Ramos (cell line): ENCODE measurements around the gene SERINC5.
"Not testable (repeated sequence)": the region's sequence is repeated elsewhere in the genome, so short reads cannot be mapped to it uniquely, and the experiment has no call there.

Source experiments
- in situ Hi-C: fragments of 300-500 bp; cut with MboI; formaldehyde crosslinking; loops from one replicate; pipeline ENCODE4 v1.14.3; 2022; ENCODE audit warnings: low sequenced_read_pairs; ENCODE audit not compliant: unreplicated experiment

Gene SERINC5

DNA sequence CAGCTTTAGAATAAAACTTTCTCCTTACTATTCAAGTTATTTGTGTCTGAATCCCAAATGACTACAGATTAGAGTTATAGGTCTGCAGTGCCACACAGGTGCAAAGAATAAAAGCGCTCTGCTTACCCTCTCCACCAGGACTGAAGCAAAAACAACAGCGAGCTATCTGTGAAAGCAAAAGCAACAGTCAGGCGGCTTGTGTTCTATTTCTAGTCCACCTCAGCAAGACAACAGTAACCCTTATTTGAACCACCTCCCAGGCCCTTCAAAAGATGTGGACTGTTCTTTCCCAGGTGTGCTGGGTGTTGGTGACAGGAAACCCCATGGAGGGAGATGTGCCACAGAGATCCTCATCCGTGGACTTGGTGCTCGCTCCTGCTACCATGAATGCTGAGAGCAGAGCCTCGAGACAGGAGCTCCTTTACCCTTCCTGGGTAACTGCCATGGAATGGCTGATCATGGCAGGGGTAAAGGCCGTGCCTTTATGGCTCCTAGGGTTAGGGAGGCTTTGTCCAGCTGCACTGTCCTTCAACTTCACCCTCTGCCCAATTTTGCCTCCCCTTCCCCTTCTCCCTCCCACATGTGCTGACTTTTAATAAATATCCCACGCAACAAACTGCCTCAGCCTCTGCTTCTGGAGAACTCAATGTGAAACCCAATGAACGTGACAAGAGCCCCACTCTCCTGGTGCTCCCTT is 108.6 kb downstream of the SERINC5 start:
- in situ Hi-C loops = no loop called here

DNA sequence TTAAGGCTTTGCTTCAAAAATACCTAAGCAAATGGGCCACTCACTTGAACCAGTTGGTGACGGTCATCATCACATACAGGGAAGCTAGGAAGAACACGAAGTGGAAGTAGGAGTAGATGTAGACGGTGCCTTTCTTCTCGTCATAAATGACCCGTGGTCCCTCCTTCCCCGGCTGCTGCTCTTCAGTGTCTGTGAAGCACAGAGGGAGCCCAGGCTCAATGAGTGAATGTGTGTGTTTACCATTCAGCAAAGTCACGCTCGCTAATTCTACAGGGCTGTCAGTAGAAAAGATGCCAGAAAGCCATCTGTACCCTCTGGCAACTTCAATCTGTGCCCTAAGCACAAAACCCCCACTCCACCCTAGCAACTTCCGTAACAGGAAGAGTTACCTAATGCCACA is 109.8 kb downstream of the SERINC5 start:
- in situ Hi-C loops = no loop called here

DNA sequence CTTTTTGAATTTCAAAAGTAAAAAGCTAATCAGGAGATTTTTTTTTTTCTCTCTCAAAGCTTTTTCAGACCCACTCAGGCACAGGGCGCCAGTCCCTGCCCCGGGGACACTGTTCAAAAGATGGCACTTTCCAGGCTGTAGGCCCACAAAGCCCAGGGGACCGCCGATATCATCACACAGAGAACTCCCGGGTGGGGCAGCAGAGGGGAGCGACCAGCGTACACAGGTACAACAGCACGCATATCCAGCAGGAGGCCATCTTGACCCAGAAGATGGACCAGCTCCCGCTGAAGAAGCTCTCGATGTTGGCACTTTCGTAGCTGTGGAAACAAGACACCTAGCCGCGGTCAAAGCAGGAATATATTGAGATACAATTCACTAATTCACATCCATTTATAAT is 112.4 kb downstream of the SERINC5 start:
- in situ Hi-C loops = no loop called here

DNA sequence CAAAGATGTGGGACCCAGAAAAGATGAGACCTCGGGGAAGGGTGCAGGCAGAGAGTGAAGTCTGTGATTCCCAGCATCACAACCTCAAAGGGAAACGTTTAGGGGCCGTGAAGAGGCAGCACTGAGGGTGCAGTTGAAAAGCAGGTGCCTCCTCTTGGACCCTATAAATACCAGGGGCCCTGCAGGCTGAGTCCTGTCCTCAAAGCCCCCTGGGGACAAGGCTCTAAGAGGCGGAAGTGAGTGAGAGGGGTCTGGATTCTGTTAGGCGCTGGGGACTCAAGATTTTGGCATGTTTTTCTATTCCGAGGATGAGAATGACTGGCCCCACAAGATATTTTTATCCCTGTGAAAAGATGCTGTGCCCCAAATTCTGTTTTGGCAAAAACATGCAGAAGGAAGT is 112.9 kb downstream of the SERINC5 start:
- in situ Hi-C loops = no loop called here

DNA sequence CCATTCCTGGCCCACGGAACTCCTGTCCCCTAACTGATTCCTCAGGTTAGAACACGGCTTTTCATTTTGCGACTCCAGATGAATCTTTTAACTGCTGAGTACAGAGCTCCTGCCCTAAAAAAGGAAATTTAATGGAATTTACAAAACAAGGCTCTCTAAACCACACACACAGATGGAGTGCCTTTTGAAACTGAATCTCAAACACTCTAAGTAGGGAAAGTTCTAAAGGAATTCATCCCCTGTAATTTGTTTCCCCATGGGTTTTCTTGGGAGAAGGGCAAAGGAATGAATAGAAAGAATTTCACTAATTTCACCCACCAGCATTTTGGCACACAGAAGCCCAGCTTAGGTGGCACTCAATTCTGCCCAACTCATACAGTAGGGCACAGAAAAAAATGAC is 114.2 kb downstream of the SERINC5 start:
- in situ Hi-C loops = no loop called here

DNA sequence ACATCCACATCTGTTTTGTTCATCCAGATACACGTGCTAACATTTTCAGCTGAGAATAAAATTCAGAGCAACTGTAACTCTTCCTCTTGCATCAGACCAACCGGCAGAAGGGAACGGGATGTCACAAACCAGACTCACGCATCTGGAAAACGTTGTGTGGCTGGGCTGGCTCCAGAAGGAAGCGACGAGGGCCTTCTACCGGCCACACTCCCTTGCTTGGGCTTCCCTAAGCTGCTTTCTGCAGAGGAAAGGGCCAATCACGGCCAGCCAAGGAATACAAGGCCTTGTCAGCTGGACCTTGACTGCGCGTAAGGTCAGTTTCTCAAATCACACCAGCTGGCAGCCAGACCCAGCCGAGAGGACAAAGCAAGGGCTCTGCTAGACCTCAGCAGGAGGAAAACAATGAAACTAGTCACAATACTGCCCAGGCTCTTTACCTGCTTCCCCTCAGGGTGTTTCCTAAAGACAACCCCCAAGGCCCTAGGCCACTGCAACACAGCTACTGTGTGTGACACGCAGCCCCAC is 114.6 kb downstream of the SERINC5 start:
- in situ Hi-C loops = no loop called here

DNA sequence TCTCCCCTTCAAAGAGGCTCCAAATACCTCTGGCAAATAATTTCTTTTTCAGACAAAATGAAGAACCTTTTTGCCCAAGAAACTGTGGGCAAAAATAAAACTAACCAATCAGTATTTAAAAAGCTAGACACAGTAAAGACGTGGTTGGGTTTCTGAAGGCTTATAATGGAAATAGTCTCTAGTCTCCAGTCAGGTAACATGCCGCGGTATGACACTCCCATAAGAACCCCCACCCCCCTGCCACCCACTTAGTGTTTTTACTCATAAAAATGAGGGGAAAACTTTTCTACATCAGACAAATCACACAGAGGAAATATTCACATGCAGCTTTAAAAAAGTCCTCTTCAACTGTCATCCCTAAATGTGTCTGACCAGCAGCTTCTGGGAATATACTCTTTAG is 115.4 kb downstream of the SERINC5 start:
- in situ Hi-C loops = no loop called here

DNA sequence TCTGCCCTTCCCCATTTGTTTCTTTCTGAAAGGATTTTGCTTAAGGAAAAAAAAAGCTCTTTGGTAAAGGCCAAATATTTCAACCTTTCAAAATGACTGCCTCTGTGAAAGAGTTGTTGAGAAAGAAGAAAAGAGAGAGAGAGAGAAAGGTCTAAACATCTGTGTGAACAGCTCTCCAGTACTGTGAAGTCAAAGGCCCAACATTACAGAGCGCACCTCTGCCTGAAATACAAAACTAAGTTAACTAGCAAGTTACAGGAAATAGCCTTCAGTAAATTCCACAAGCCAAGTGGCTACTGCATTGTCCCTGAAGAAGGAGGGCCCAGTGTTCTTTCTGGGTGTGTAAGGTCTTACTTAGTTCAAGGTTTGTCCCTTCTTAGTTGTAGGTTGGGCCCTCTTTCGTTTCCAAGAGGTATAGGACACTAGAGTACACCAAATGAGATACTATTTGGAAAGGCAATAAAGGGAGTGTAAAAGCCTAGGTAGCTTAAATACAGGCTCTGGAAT is 116.3 kb downstream of the SERINC5 start:
- in situ Hi-C loops = no loop called here

DNA sequence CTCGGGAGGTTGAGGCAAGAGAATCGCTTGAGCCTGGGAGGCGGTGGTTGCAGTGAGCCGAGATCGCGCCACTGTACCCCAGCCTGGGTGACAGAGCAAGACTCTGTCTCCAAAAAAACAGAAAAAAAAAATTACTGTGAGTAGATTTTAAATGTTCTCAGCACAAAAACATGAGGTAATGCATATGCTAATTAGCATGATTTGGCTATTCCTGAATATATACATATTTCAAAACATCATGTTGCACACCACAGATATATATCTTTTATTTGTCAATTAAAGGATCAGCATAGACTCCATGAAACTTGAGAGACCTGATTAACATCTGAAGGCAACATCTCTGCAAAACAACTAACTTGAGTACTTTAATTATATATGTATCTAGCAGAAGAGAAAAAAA is 117.4 kb downstream of the SERINC5 start:
- in situ Hi-C loops = no loop called here

DNA sequence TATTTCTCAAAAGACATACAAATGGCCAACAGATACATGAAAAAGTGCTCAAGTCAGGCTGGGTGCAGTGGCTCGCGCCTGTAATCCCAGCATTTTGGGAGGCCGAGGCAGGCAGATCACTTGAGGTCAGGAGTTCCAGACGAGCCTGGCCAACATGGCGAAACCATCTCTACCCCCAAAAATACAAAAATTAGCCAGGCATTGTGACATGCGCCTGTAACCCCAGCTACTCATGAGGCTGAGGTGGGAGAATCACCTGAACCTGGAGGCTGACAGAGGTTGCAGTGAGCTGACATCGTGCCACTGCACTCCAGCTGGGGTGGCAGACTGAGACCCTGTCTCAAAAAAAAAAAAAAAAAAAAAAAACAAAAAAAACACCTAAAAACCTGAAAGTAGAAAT is 119.0 kb downstream of the SERINC5 start:
- in situ Hi-C loops = not testable (repeated sequence)

DNA sequence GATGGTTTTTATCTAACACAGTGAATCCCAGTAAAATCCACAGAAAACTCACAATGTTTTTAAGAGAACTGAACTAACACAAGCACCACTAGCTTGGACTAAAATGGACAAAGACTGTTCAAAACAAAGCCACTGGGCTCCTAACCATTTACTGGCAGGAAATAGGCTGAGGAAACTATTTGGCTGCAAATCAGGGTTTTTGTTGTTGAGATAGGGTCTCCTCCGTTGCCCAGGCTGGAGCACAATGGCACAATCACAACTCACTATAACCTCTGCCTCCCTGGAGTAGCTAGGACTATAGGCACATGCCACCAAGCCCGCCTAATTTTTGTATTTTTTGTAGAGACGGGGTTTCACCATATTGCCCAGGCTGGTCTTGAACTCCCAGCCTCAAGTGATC is 121.0 kb downstream of the SERINC5 start:
- in situ Hi-C loops = no loop called here

DNA sequence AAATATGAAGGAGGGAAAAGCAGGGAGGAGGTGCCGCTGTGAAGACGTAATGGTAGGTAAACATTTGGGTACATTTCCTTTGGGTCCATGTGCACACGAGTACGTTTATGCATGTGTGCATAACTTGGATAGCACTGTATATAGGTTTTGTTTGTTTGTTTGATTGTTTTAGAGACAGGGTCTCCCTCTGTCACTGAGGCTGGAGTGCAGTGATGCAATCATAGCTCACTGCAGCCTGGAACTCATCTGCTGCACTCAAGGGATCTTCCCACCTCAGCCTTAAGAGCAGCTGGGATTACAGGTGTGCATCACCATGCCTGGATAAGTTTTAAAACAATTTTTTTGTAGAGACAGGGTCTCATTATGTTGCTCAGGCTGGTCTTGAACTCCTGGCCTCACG is 126.7 kb downstream of the SERINC5 start:
- in situ Hi-C loops = no loop called here

DNA sequence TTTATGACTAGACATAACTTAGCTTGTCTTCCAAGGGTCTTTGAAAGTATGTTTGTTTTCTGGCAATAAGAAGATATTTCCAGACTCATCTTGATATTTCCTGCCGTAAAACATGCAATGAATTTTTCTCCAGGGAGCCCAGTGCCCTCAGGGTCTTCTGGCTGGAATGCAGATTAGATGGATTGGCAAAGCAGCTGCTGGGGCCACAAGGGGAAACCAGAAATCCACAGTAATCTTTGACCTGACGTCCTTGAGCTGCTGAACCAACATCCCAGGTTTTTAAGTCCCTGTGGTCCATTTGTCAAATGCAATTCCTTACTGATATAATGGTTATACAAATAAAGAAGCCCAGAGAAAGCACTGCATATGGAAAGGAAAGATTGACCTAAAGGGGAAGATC is 127.7 kb downstream of the SERINC5 start:
- in situ Hi-C loops = no loop called here

DNA sequence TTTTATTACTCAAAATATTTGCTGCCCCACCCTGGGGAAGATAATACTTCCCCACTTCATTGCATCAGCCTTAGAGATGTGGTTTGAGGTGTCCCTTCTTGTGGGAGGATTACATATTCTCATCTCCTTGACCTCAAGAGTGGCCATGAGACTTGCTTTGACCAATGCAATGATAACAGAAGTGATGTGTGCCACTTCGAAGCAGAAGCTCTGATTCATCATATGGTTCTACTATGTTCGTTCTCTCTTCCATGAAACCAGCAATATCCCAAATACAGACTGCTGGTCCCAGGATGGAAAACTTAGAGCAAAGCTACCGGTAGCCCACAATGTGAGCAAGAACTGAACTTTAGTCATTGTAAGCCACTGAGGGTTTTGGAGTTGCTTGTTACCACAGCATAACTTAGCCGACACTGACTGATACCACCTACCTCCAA is 128.7 kb downstream of the SERINC5 start:
- in situ Hi-C loops = no loop called here

DNA sequence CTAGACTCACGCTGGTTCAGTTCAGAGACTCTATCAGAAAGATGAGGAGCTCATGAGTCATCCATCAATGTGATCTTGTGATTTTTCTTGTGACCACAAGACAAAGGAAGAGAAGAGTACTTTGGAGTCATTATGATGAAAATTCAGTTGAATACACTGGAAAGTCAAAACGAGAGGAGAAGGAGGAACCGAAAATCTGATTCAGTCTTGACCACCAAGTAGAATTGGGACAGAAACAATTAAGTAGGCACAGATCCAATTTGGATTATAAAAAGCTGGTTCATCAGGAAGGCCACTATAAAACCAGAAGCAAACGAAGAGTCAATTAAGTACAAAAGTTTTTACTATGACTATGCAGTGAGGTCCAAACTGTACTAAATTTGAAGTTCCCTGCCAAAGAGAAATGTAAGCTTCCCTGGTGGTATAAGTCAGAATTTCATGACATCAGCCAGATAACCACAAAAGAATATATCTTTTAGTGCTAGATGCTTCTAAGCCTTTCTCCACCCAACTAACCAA is 129.8 kb downstream of the SERINC5 start:
- in situ Hi-C loops = no loop called here

DNA sequence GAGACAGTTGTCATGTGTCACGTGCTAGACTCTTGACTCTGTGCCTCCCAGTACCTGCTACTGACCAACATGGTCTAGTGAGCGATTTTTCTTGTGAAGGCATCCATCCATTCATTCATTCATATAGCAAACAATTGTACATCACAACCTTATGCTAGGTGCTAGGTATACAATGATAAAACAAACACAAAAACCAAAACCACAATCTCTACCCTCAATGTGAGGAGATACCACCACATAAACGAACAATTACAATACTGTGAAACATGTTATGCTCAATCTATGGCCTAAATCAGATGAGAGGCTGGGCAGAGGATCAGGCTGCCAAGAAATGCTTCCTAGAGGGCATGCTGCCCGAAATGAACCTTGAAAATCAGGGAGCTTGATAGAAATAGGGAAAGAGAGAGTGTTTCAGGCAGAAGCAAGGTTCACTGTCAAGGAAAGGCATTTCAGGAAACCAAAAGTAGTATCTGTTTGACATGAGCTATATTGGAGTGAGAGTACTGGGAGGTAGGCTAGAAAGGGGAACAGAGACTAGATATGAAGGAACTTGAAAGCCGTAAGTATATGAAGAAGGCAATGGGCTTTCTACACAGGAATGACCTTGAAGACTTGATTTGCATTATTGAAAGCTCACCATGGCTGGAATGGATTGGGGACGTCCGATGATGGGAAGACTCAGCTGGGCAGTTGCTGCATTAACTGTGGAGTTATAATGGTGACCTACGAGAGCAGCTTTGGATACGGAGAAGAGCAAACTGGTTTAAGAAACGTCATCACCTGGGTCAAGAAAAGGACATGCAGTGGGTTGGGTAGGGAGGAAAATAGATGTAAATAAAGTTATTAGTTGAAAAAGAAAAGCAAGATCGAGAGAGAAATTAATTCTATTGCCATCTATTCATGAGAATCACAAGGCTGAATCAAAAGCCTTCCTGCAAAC is 130.6 kb downstream of the SERINC5 start:
- in situ Hi-C loops = no loop called here

DNA sequence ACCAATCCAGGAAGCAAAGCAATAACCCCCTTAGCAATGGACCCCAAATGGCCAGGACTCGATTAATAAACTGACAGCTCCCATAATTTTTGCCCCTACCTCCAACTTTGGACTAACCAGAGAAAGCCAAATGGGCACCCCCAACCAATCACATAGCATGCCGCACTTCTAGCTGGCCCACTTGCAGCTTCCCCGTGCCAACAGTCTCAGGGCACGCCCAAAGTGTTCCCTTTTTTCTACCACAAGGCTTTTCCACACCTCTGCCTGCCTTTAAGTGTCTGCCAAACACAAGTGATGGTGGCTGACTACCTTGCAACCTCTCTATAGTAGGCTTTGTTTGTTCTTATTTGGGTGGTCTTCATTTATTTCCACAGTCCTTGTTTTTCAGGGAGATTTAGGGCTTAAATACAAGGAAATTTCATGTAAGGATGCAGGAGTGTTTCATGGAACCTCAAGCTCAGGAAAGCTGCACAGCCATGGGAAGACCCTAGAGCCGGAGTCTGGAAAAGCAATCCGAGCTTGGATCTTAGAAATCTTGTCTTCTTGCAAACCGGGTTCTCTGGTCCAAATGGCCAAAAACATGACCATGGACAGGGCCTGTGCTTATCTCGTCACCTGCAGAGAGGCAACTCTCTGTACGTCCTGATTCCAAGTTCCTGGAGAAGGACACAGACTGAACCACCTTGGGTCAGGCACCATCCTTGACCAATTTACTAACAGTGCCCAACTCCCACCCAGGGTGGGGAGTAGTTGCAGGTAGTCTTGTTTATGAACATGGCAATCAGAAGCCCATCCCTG is 131.5 kb downstream of the SERINC5 start:
- in situ Hi-C loops = no loop called here

DNA sequence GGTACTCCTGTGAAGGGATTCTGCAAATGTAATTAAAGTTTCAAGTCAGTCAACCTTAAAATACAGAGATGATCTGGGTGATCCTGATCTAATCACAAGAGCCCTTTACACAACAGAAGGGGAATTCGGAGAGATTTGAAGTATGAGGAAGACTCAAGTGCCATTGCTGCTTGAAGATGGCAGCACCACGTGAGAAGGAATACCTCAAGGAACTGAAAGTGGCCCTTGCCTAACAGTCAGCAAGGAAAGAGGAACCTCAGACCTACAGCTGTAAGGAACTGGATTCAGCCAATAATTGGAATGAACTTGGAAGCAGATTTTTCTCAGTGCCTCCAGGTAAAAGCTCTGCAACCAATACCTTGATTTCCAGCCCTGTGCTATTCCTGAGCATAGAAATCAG is 133.3 kb downstream of the SERINC5 start:
- in situ Hi-C loops = no loop called here

DNA sequence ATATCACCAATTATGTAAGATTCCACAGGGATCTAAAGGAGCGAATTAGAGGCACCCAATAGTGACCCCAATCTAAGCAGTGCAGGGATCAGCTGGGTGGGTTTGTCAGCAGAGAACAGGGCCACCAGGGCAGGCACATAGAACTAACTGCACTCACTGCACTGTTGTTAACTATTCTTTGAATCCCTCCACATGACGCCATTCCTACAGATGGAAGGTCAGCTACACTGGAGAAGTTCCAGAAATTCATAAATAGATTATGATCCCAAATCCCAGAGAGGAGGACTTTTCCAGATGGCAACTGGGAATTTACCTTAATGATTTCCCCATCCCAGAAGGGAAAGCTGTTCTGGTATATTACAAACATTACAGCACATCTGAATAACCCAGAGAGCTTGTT is 136.5 kb downstream of the SERINC5 start:
- in situ Hi-C loops = no loop called here

DNA sequence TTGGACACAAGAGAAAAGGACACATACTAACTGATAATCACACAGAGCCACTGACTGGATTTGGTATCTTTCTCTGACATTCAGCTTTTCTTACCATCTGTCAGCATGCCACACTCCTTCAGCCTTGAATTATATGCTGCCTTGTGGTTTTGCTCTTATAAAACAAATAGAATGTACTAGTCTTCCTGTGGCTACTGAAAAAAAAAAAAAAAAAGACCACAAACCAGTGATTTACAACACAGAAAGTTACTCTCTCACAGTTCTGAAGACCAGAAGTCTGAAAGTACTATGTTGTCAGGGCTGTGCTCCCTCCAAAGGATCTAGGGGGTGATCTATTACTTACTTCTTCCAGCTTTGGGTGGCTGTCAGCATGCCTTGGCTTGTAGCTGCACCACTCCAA is 138.4 kb downstream of the SERINC5 start:
- in situ Hi-C loops = no loop called here
